Measurements from ENCODE around the gene PFDN4.

PFDN4 gene

GRCh38 chr20:54194724-54195438 is 13.0 kb upstream of the PFDN4 start:
- Histone ChIP-seq H3K4me3 (ENCODE audit: low read depth, low read length) (no peak overlapping the region), H3K4me1 (ENCODE audit: control insufficient read depth, insufficient read depth, low read length) (no peaks in the 10 kb centered on the region), H3K27me3 (ENCODE audit: control insufficient read depth, insufficient read depth, low read length) (no peaks in the 10 kb centered on the region), H3K9ac (ENCODE audit: low read length) (no peak overlapping the region), H3K9me3 (ENCODE audit: control insufficient read depth, insufficient read depth, low read depth, low read length) (no peaks in the 10 kb centered on the region), H3K36me3 (ENCODE audit: control insufficient read depth, insufficient read depth, low read length) (no peaks in the 10 kb centered on the region), H3K27ac (ENCODE audit: low read depth, low read length) (no peak overlapping the region)

- Histone ChIP-seq H3K27ac (ENCODE audit: low read depth, low read length) (no peak overlapping the region), H3K4me3 (ENCODE audit: low read depth, low read length) (no peak overlapping the region), H3K9ac (ENCODE audit: low read length) (no peak overlapping the region), H3K27me3 (ENCODE audit: control insufficient read depth, insufficient read depth, low read length) (no peaks in the 10 kb centered on the region), H3K9me3 (ENCODE audit: control insufficient read depth, insufficient read depth, low read depth, low read length) (no peaks in the 10 kb centered on the region), H3K36me3 (ENCODE audit: control insufficient read depth, insufficient read depth, low read length) (no peaks in the 10 kb centered on the region), H3K4me1 (ENCODE audit: control insufficient read depth, insufficient read depth, low read length) (no peaks in the 10 kb centered on the region)
Observed at GRCh38 chr20:54195483-54196472, 12.1 kb upstream of the PFDN4 start.

GRCh38 chr20:54197621-54198604 is 10.0 kb upstream of the PFDN4 start:
- no peaks in the 10 kb centered on the region for H3K27me3 ChIP-seq (ENCODE audit: control insufficient read depth, insufficient read depth, low read length)
- H3K36me3 ChIP-seq (ENCODE audit: control insufficient read depth, insufficient read depth, low read length) = no peaks in the 10 kb centered on the region
- H3K27ac ChIP-seq (ENCODE audit: low read depth, low read length) = no peak overlapping the region
- H3K9me3 ChIP-seq (ENCODE audit: control insufficient read depth, insufficient read depth, low read depth, low read length) = no peaks in the 10 kb centered on the region
- H3K4me3 ChIP-seq (ENCODE audit: low read depth, low read length) = no peak overlapping the region
- H3K4me1 ChIP-seq (ENCODE audit: control insufficient read depth, insufficient read depth, low read length) = no peaks in the 10 kb centered on the region; the same call in 1 of the 2 replicates
- H3K9ac ChIP-seq (ENCODE audit: low read length) = no peak overlapping the region

- H3K9ac ChIP-seq (ENCODE audit: low read length) = no peak overlapping the region
- H3K36me3 ChIP-seq (ENCODE audit: control insufficient read depth, insufficient read depth, low read length) = no peaks in the 10 kb centered on the region
- no peak overlapping the region for H3K27ac ChIP-seq (ENCODE audit: low read depth, low read length)
Observed at GRCh38 chr20:54199283-54199682, 8.6 kb upstream of the PFDN4 start.

GRCh38 chr20:54199721-54200176 is 8.1 kb upstream of the PFDN4 start:
- no peak overlapping the region for H3K27ac ChIP-seq (ENCODE audit: low read depth, low read length)
- no peak overlapping the region for H3K4me3 ChIP-seq (ENCODE audit: low read depth, low read length)
- H3K9ac ChIP-seq (ENCODE audit: low read length) = no peak overlapping the region
- no peaks in the 10 kb centered on the region for H3K36me3 ChIP-seq (ENCODE audit: control insufficient read depth, insufficient read depth, low read length)
- H3K27me3 ChIP-seq (ENCODE audit: control insufficient read depth, insufficient read depth, low read length) = no peaks in the 10 kb centered on the region
- no peaks in the 10 kb centered on the region; the same call in 1 of the 2 replicates for H3K4me1 ChIP-seq (ENCODE audit: control insufficient read depth, insufficient read depth, low read length)
- H3K9me3 ChIP-seq (ENCODE audit: control insufficient read depth, insufficient read depth, low read depth, low read length) = no peaks in the 10 kb centered on the region

More at GRCh38 chr20:54199283-54199682, 8.6 kb upstream of the PFDN4 start:
- no peak overlapping the region for H3K4me3 ChIP-seq (ENCODE audit: low read depth, low read length)
- H3K9me3 ChIP-seq (ENCODE audit: control insufficient read depth, insufficient read depth, low read depth, low read length) = no peaks in the 10 kb centered on the region
- no peaks in the 10 kb centered on the region; the same call in 1 of the 2 replicates for H3K4me1 ChIP-seq (ENCODE audit: control insufficient read depth, insufficient read depth, low read length)
- no peaks in the 10 kb centered on the region for H3K27me3 ChIP-seq (ENCODE audit: control insufficient read depth, insufficient read depth, low read length)

- Histone ChIP-seq H3K9ac (ENCODE audit: low read length) (no peak overlapping the region), H3K4me1 (ENCODE audit: control insufficient read depth, insufficient read depth, low read length) (no peaks in the 10 kb centered on the region; the same call in 1 of the 2 replicates), H3K27ac (ENCODE audit: low read depth, low read length) (no peak overlapping the region), H3K36me3 (ENCODE audit: control insufficient read depth, insufficient read depth, low read length) (no peaks in the 10 kb centered on the region), H3K9me3 (ENCODE audit: control insufficient read depth, insufficient read depth, low read depth, low read length) (no peaks in the 10 kb centered on the region), H3K4me3 (ENCODE audit: low read depth, low read length) (no peak overlapping the region), H3K27me3 (ENCODE audit: control insufficient read depth, insufficient read depth, low read length) (no peaks in the 10 kb centered on the region)
Observed at GRCh38 chr20:54200487-54201267, 7.2 kb upstream of the PFDN4 start.

GRCh38 chr20:54201268-54201846 is 6.5 kb upstream of the PFDN4 start:
- no peaks in the 10 kb centered on the region for H3K27me3 ChIP-seq (ENCODE audit: control insufficient read depth, insufficient read depth, low read length)
- H3K36me3 ChIP-seq (ENCODE audit: control insufficient read depth, insufficient read depth, low read length) = no peaks in the 10 kb centered on the region
- H3K9me3 ChIP-seq (ENCODE audit: control insufficient read depth, insufficient read depth, low read depth, low read length) = no peaks in the 10 kb centered on the region
- no peaks in the 10 kb centered on the region; the same call in 1 of the 2 replicates for H3K4me1 ChIP-seq (ENCODE audit: control insufficient read depth, insufficient read depth, low read length)
- no peak overlapping the region for H3K9ac ChIP-seq (ENCODE audit: low read length)
- no peak overlapping the region for H3K4me3 ChIP-seq (ENCODE audit: low read depth, low read length)
- H3K27ac ChIP-seq (ENCODE audit: low read depth, low read length) = no peak overlapping the region

- no peak overlapping the region for H3K9ac ChIP-seq (ENCODE audit: low read length)
- no peaks in the 10 kb centered on the region for H3K27me3 ChIP-seq (ENCODE audit: control insufficient read depth, insufficient read depth, low read length)
- no peaks in the 10 kb centered on the region for H3K9me3 ChIP-seq (ENCODE audit: control insufficient read depth, insufficient read depth, low read depth, low read length)
- H3K27ac ChIP-seq (ENCODE audit: low read depth, low read length) = no peak overlapping the region
- H3K4me3 ChIP-seq (ENCODE audit: low read depth, low read length) = no peak overlapping the region
- no peaks in the 10 kb centered on the region for H3K36me3 ChIP-seq (ENCODE audit: control insufficient read depth, insufficient read depth, low read length)
- no peaks in the 10 kb centered on the region; the same call in 1 of the 2 replicates for H3K4me1 ChIP-seq (ENCODE audit: control insufficient read depth, insufficient read depth, low read length)
Observed at GRCh38 chr20:54203281-54203680, 4.6 kb upstream of the PFDN4 start.

GRCh38 chr20:54204063-54204462 is 3.8 kb upstream of the PFDN4 start:
- H3K36me3 ChIP-seq (ENCODE audit: control insufficient read depth, insufficient read depth, low read length) = no peaks in the 10 kb centered on the region
- no peak overlapping the region for H3K27ac ChIP-seq (ENCODE audit: low read depth, low read length)
- no peak overlapping the region for H3K9ac ChIP-seq (ENCODE audit: low read length)
- H3K4me1 ChIP-seq (ENCODE audit: control insufficient read depth, insufficient read depth, low read length) = peaks cover 3% of the 10 kb centered on the region
- H3K9me3 ChIP-seq (ENCODE audit: control insufficient read depth, insufficient read depth, low read depth, low read length) = no peaks in the 10 kb centered on the region
- no peaks in the 10 kb centered on the region for H3K27me3 ChIP-seq (ENCODE audit: control insufficient read depth, insufficient read depth, low read length)
- no peak overlapping the region for H3K4me3 ChIP-seq (ENCODE audit: low read depth, low read length)

Measured in HUES6 (cell line).